K562 (cell line): ENCODE data around the gene MAGI2. TPM values are rescaled to one million over a fixed set of nuclear protein-coding genes. Genes with fewer than 3 reads are reported as not detected.

ENCODE experiments used
- ATAC-seq: fragments of 200-7000 bp; cut with Tn5 transposase; 3 replicates; pipeline ENCODE4 v1.9.1; 2020; ENCODE audit warnings: moderate library complexity
- BruUV-seq: library from RNA; stranded (reverse); fragments of 400-500 nt; replicated peaks from 2 replicates; lab custom pipeline; 2021; lab: Mats Ljungman, UMichigan
- CTCF ChIA-PET: fragments of 300-600 bp; formaldehyde crosslinking; extraction: SDS; loops from one replicate; lab custom pipeline; 2021; ENCODE audit warnings: low intra/inter-chr PET ratio; lab: Yijun Ruan, JAX
- POLR2A ChIA-PET: fragments of 300-600, 350-650 bp; sonication (Branson Sonifier 250); formaldehyde crosslinking; extraction: SDS; loops from one replicate; lab custom pipeline; 2021; ENCODE audit warnings: antibody characterized with exemption, inconsistent platforms; lab: Yijun Ruan, JAX
- DNase-seq, 4 experiments: peaks; one replicate each; pipeline versions ENCODE4 v3.0.0 to v3.0.0-alpha.2; 2011 to 2018; ENCODE audit warnings: low spot score in 3 of 4, mixed read lengths in 3 of 4; ENCODE audit errors: extremely low read depth in 1 of 4
- FAIRE-seq: peaks from 2 replicates; lab custom pipeline; 2011; peaks lifted over from hg19 to GRCh38; lab: Jason Lieb, UNC
- H2AFZ ChIP-seq: 2 replicates; pipeline ENCODE4 v1.6.0; 2011; ENCODE audit warnings: low read depth, low read length, control low read depth, inconsistent platforms
- H3K27ac ChIP-seq: fragments of 200-600 bp; 3 replicates; pipeline ENCODE4 v1.8.0; 2011; ENCODE audit warnings: low read depth, mild to moderate bottlenecking, control low read depth, inconsistent platforms, low read length, moderate library complexity, mixed read lengths; ENCODE audit errors: extremely low read depth
- H3K27me3 ChIP-seq, 2 experiments: fragments of 300-600 bp in 1 of 2; 2 replicates in 1 of 2; 3 replicates in 1 of 2; pipeline versions ENCODE4 v1.6.0 to v1.8.0; 2011; ENCODE audit warnings: inconsistent platforms in 2 of 2, low read length in 2 of 2, mild to moderate bottlenecking in 1 of 2, mixed read lengths in 1 of 2, moderate library complexity in 1 of 2; ENCODE audit not compliant: control insufficient read depth in 2 of 2, insufficient read depth in 2 of 2
- H3K36me3 ChIP-seq: fragments of 300-600 bp; 3 replicates; pipeline ENCODE4 v1.8.0; 2011; ENCODE audit warnings: mild to moderate bottlenecking, low read length, inconsistent platforms; ENCODE audit not compliant: control insufficient read depth, insufficient read depth
- H3K4me1 ChIP-seq, 2 experiments: fragments of 200-600 bp in 1 of 2; replicated peaks in 1 of 2; 2 replicates in 1 of 2; 3 replicates in 1 of 2; pipeline versions ENCODE4 v1.5.1 to v1.8.0; 2011; ENCODE audit warnings: inconsistent platforms in 2 of 2, low read length in 2 of 2, mild to moderate bottlenecking in 1 of 2, mixed read lengths in 1 of 2, moderate library complexity in 1 of 2; ENCODE audit not compliant: control insufficient read depth in 2 of 2, insufficient read depth in 2 of 2
- H3K4me2 ChIP-seq: 2 replicates; pipeline ENCODE4 v1.6.1; 2011; ENCODE audit warnings: low read length, control low read depth, inconsistent platforms, mixed read lengths; ENCODE audit not compliant: insufficient read depth
- H3K4me3 ChIP-seq: fragments of 200-600 bp; sonication (generic), shearing (Covaris generic); 2 replicates; pipeline ENCODE4 v1.5.1; 2016; ENCODE audit warnings: control low read depth, inconsistent platforms
- H3K79me2 ChIP-seq: fragments of 200-600 bp; 3 replicates; pipeline ENCODE4 v1.8.0; 2011; ENCODE audit warnings: low read length, inconsistent platforms; ENCODE audit not compliant: control insufficient read depth, insufficient read depth
- H3K9ac ChIP-seq, 2 experiments: 2 replicates each; pipeline versions ENCODE4 v1.6.0 to v1.6.1; 2011; ENCODE audit warnings: low read depth in 2 of 2, low read length in 2 of 2, control low read depth in 1 of 2, inconsistent platforms in 1 of 2, mild to moderate bottlenecking in 1 of 2, mixed read lengths in 1 of 2; ENCODE audit not compliant: insufficient read depth in 1 of 2
- H3K9me1 ChIP-seq: one replicate; pipeline ENCODE4 v1.6.0; 2011; ENCODE audit warnings: inconsistent platforms, mild to moderate bottlenecking, low read length, moderate library complexity; ENCODE audit not compliant: control insufficient read depth, insufficient read depth
- H3K9me3 ChIP-seq: replicated peaks from 2 replicates; pipeline ENCODE4 v1.5.1; 2011; ENCODE audit warnings: low read depth, low read length, inconsistent platforms; ENCODE audit not compliant: control insufficient read depth, insufficient read depth
- H4K20me1 ChIP-seq: replicated peaks from 2 replicates; pipeline ENCODE4 v1.6.1; 2011; ENCODE audit warnings: low read length, inconsistent platforms, mixed read lengths; ENCODE audit not compliant: control insufficient read depth, insufficient read depth
- CHD4 ChIP-seq: fragments of 200-600 bp; sonication (generic); IDR thresholded peaks from 3 replicates; pipeline ENCODE4 v1.6.1; 2012; ENCODE audit warnings: low read depth, mild to moderate bottlenecking, mixed read lengths, low read length, inconsistent platforms; ENCODE audit not compliant: insufficient read depth, insufficient replicate concordance, poor library complexity, severe bottlenecking
- ESRRB ChIP-seq: fragments of 250-450 bp; sonication (Bioruptor Pico); IDR thresholded peaks from 2 replicates; pipeline ENCODE4 v1.5.0; 2020; ENCODE audit warnings: mild to moderate bottlenecking, moderate library complexity, borderline replicate concordance
- MCM3 ChIP-seq: fragments of 450-650 bp; IDR thresholded peaks from 2 replicates; pipeline ENCODE4 v1.6.1; 2016
- MYBL2 ChIP-seq, 2 experiments: fragments of 450-650 bp in 1 of 2; sonication (generic) in 1 of 2; formaldehyde crosslinking in 1 of 2; IDR thresholded peaks; 2 replicates each; pipeline versions ENCODE4 v1.6.1 to v1.8.1; 2017 to 2022; ENCODE audit warnings: borderline replicate concordance in 1 of 2, inconsistent platforms in 1 of 2, low read depth in 1 of 2, mild to moderate bottlenecking in 1 of 2, missing genetic modification reagents in 1 of 2, moderate library complexity in 1 of 2
- PRPF4 ChIP-seq: fragments of 200-400 bp; formaldehyde crosslinking; IDR thresholded peaks from one replicate; pipeline ENCODE4 v1.6.1; 2017; ENCODE audit warnings: low read length, low read depth, mild to moderate bottlenecking; ENCODE audit not compliant: insufficient read depth, poor library complexity, severe bottlenecking
- RBM15 ChIP-seq: fragments of 200-400 bp; formaldehyde crosslinking; IDR thresholded peaks from 2 replicates; pipeline ENCODE4 v1.6.1; 2018; ENCODE audit warnings: mild to moderate bottlenecking, low read length, moderate library complexity; ENCODE audit not compliant: insufficient read depth
- SNIP1 ChIP-seq: fragments of 450-650 bp; IDR thresholded peaks from 2 replicates; pipeline ENCODE4 v1.7.1; 2017; ENCODE audit warnings: low read depth, mild to moderate bottlenecking
- ZNF384 ChIP-seq: IDR thresholded peaks from 2 replicates; pipeline ENCODE4 v1.6.1; 2012; ENCODE audit warnings: low read depth, low read length, improper control_type of control experiment
- ZNF592 ChIP-seq: fragments of 450-650 bp; IDR thresholded peaks from 2 replicates; pipeline ENCODE4 v1.6.1; 2017; ENCODE audit warnings: antibody characterized with exemption, mild to moderate bottlenecking
- WGBS: fragments of 100-300 bp; shearing (Covaris generic); methylation state at CpG from one replicate; pipeline ENCODE4 v1.1.6; 2016; ENCODE audit warnings: low coverage, mixed read lengths; ENCODE audit not compliant: insufficient coverage; ENCODE audit errors: missing lambda C conversion rate; 5-methylcytosine and 5-hydroxymethylcytosine counted together
- in situ Hi-C: fragments of 300-500 bp; cut with MboI; formaldehyde crosslinking; loops from 4 replicates; pipeline ENCODE4 v1.15.0; 2018; ENCODE audit warnings: inconsistent platforms, mixed read lengths
- intact Hi-C: fragments of 100-400 bp; cut with micrococcal nuclease; formaldehyde crosslinking; loops from 2 replicates; pipeline ENCODE4 v1.14.2; 2022
- polyA plus RNA-seq, 8 experiments: library from polyadenylated mRNA; depleted of rRNA in 4 of 8; stranded (reverse) in 5 of 8; unstranded in 3 of 8; fragments of >200 nt; fragmentation: Nextera tagmentation in 2 of 8; fragmentation: Illumina TruSeq in 1 of 8; extraction: Ambion mirVana in 2 of 8; extraction: Trizol in 1 of 8; gene quantifications; 2 replicates each; pipeline versions ENCODE4 v1.2.1 to v1.2.3, GENCODE V29; 2011 to 2014; ENCODE audit warnings: inconsistent platforms in 1 of 8, missing spikeins in 1 of 8
- total RNA-seq, 7 experiments: library from RNA; depleted of rRNA in 6 of 7; stranded (reverse); fragments of >200 nt in 6 of 7; fragmentation: Illumina TruSeq in 2 of 7; extraction: Trizol in 2 of 7; gene quantifications; 2 replicates each; pipeline versions ENCODE4 v1.2.1 to v1.2.3, GENCODE V29; 2011 to 2021; ENCODE audit warnings: low replicate concordance in 1 of 7

The MAGI2 gene
- total and polyA plus RNA-seq, 9 of the 15 experiments (the other 6 are each of a cell fraction or from before 2014, with no cell fraction given): 0.27 to 1.4 (median 0.70) TPM

- Histone ChIP-seq H3K4me2 (no peak overlapping the region), H3K79me2 (no peaks in the 10 kb centered on the region), H3K36me3 (no peaks in the 10 kb centered on the region), H3K9me1 (no peaks in the 10 kb centered on the region), H3K9me3 (no peaks in the 10 kb centered on the region), H4K20me1 (no peaks in the 10 kb centered on the region), H3K27me3 (no peaks in the 10 kb centered on the region), H3K27ac (no peak overlapping the region), H2AFZ (no peak overlapping the region), H3K9ac (no peak overlapping the region), H3K4me1 (no peaks in the 10 kb centered on the region), H3K4me3 (no peak overlapping the region)
- ChIA-PET POLR2A (no interaction called here), CTCF (no interaction called here)
- BruUV-seq: no TSS peak
- FAIRE-seq: no peak
- in situ Hi-C loops: no loop called here
- no peak for DNase-seq
- intact Hi-C loops: loop anchor here (10.0 kb wide), 1 partner anchor 64 kb away; no protein-coding TSS in a partner anchor
- no peak for ATAC-seq
- TF ChIP-seq ZNF592 (no peak), CHD4 (no peak), SNIP1 (no peak), MYBL2 (IDR thresholded peaks at IDR 0.05; ENCODE audit: low read depth) (no peak), MYBL2 (CRISPR knock-in tag; IDR thresholded peaks at IDR 0.05; ENCODE audit: borderline replicate concordance) (no peak), ESRRB (no peak), MCM3 (no peak), RBM15 (no peak), PRPF4 (no peak), ZNF384 (no peak)
- 0% methylated on average over 2 of the region's 2 CpGs for WGBS
These were observed 552.7 kb downstream of the MAGI2 start for GRCh38 chr7:78900806-78901205.
